Activated CD8-positive, alpha-beta memory T cell treated with anti-CD3 and anti-CD28 coated beads, Interleukin-2, amount 50 U/mL, for 4 hours (primary cell): Measurements from ENCODE around the gene MXRA8.

Experiments used
- DNase-seq: peaks from one replicate; pipeline ENCODE4 v3.0.0-alpha.2; 2020

MXRA8 gene

GRCh38 chr1:1365875-1366698 is 7.7 kb upstream of the MXRA8 start:
- DNase-seq, result no peak

- no peak for DNase-seq
Observed at GRCh38 chr1:1364266-1364665, 5.9 kb upstream of the MXRA8 start.

- DNase-seq, result no peak
Observed at GRCh38 chr1:1361982-1362423, 3.6 kb upstream of the MXRA8 start.

DNA sequence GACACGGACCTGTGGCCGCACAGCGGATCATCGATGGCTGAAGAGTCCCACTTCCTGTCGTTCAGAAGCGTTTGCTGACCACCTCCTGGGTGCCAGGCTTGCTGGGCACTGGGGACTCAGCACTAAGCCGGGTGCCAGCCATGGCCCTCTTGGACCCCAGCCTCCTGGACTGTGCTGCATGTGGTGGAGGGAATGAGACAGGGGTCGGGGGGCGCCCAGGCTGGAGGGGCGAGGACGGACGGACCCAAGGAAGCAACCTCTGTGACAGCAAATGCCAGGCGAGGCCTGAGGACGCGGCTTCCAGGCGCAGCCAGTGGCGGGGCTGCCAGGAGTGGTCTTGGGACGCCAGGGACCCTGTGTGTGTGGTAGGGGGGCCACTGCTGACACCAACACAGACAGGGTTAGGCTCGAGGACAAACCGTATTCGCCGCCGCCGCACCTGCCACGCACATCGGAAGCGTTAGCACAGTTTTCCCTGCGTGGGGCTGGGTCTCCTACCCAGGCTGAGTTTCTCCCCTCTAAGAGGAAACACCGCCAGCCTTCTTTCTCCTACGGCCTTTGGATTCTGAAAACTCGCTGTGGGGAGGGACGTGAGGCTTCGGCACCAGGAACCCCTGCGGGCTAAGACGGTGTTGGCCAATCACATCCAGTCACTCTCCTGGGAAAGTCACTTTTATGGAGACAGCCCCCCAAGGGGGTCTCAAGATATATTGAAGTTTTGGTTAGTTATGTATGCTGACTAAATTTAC is 3.1 kb upstream of the MXRA8 start:
- no peak for DNase-seq

GRCh38 chr1:1360506-1361169 is 2.3 kb upstream of the MXRA8 start:
- no peak for DNase-seq

DNA sequence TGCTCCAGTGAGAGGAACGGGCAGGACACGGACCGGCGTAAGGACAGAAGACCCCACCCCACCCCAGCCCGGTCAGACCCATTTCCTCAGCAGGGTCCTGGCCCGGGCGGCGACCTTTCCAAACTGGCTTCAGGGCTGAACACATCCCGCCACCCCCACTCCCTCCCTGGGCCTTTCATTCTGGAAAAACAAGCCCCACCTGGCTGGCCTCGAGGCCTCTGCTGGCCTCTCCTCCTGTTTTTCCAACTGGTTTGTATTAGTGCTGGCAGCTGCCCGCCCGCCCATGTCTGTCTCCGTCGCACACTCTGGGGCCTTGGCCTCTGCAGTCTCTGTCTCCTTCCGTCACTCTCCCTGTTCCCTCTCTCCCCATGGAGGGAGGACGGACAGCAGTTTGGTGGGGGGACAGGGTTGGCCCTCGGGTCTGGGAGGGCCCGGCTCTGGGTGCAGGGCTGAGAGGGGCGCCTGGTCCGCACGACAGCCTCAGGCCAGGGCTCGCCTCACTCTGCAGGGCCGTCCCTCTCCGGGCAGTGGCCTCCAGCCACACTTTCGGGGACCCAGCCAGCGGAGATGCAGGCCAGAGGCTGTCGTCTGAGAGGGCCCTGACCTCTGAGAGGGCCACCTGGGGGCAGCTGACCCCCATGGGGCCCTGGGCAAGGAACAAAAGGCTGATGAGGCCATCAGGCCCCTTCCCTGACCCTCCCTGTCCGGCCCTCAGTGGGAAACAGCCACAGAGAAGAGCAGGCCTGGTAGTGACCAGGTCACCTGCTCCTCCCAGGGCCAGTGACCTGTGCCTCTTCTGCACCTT is 1.5 kb upstream of the MXRA8 start:
- DNase-seq, result no peak

GRCh38 chr1:1359308-1359663 is 931 bp upstream of the MXRA8 start:
- DNase-seq, result peak; percentile 25

DNA sequence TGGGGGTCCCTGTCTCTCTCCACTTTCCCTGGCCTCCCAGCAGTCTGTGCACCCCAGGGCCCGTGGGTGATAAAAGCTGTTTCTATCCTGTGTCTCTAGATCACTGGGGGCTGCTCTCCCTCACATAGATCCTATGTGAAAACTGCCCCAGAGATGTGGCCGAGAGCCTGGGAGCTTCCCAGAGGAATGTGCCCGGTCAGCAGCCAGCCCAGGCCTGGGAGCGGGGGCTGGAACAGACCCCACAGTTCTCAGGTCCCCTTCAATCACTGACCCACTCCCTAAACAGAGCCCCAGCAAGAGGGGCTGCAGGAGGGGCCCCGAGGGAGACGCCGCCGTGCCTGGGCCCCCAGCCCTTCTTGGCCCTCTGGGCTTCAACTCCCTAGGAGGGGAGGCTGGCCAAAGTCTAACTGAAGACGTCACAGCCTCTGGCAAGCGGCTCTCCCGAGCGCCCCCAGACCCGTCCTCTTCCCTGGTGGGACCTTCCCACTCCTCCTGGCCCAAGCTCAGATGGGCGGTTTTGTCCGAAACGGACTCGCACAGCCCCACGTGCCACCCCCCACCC is 403 bp downstream of the MXRA8 start:
- no peak for DNase-seq

GRCh38 chr1:1356796-1357401 is 1.5 kb downstream of the MXRA8 start:
- no peak for DNase-seq

- DNase-seq, result no peak
Observed at GRCh38 chr1:1356166-1356795, 2.1 kb downstream of the MXRA8 start.

DNA sequence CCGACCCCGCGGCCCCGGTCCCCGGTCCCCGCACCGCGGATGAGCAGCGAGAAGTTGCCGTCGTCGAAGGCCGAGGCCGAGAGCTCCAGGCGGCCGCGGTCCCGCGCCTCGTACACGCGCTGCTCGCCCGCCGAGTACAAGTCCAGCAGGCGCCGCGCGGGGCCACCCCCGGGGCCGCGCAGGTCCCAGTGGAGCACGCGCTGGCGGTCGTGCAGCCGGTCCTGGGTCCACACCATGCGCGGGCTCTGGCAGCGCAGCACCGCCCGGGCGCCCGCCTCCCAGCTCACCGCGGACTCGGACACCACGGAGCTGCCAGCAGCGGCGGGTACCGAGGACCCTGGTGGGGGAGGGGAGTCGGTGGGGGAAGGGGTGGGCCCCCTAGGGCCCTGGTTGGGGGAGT is 2.9 kb downstream of the MXRA8 start:
- no peak for DNase-seq

- DNase-seq, result peak; percentile 46
Observed at GRCh38 chr1:1354271-1355247, 3.8 kb downstream of the MXRA8 start.

- no peak for DNase-seq
Observed at GRCh38 chr1:1353389-1354151, 4.8 kb downstream of the MXRA8 start.

DNA sequence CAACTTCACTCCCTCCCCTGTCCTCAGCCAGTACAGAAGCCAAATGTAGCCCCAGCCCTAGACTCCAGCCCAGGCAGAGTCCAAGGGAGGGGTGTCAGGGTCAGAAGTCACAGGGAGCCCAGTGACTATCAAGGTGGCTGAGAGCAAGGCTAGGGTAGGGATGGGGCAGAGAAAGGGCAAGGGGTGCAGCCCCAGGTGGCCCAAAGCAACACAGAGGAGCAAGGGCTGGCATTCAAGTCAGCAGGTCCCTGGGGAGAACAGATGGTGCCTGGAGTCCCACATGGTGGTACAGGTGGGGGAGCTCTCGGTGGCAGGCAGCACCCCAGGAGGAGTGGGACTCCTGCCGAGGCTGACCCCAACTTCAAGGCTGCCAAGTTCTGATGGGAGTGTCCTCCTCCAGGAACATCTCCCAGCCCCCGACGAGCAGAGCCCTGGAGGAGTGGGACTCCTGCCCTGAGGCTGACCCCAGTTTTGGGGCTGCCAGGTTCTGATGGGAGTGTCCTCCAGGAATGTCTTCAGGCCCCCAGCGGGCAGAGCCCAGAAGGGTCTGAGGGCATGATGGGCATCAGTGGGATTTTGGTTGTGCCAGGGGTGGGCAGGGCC is 5.5 kb downstream of the MXRA8 start:
- no peak for DNase-seq

GRCh38 chr1:1351511-1352427 is 6.6 kb downstream of the MXRA8 start:
- DNase-seq, result no peak

DNA sequence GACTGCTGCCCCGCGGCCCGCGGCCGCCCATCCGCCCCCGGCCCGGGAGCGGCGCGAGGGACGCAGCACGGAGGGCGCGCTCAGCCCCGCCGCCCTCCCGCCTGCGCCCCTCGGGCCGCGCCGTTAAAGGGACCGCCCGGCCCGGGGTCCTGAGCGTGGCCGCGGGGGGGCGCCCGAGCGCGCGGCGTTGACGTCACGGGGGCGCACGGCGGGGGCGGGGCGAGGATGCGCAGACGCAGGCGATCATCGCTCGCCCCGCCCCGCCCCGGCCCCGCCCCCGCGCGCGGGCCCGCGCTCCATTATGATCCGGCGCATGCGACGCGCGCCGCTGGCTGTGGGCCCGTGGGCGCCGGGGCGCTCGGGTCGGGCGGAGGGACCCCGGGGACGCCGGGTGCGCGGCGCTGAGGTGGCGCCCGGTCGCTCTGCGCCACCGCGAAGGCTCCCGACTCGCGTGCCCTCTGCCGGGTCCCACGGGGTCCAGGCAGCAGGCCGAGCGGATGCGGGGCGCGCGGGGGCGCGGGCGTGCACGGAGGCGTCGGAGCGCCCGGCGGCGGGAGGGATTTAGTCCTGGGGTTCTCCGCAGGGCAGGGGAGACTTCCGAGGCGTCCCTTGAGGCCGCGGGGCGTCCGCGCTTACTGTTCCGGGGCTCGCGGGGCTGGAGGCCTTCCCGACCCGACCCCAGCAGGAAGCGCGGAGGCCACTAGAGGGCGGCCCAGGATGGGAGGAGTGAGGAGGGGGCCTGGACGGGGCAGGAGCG is 8.9 kb downstream of the MXRA8 start, which contains the start of gene DVL1:
TSS of gene DVL1 (minus strand) at position 163 of the 757 bp plus-strand sequence. CDS start 353 bp downstream, outside the sequence.
- peak; percentile 74 for DNase-seq
